ENCODE results near the gene CDH23.

The CDH23 gene

DNA sequence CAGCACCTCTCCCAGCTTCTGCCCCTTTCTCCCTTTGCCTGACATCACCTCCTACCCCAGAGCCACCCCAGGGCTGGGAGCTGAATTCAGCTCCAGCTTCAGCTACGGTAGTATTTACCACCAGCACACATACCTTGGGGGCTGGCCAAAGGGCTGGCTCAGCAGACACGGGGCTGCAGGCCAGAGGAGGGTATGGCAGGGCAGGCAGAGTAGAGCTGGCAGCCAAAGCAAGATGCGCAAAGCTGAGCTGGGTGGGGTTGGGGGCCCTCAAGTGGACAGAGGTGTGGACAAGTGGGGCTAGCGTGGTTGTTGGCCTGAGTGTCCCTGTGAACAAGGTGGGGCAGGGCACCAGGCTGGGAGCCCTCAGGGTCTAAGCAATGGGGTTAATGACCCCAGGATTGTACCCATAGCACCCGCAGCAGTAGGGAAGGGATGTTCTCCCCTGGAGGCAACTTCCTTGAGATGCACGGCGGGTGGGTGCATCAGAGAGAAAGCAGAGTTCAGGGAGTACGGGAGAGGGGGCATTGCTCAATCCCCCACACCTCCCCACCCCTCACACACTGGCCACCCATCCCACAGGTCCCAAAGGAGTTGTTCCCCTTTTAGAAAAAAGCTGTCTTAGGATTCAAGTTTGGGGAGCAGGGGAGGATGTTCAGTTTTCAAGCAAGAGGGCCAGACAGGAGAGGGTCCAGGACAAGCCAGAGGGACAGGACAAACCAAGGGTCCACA, 368.6 kb downstream of the CDH23 start:
- TF ChIP-seq, protein P1, sequence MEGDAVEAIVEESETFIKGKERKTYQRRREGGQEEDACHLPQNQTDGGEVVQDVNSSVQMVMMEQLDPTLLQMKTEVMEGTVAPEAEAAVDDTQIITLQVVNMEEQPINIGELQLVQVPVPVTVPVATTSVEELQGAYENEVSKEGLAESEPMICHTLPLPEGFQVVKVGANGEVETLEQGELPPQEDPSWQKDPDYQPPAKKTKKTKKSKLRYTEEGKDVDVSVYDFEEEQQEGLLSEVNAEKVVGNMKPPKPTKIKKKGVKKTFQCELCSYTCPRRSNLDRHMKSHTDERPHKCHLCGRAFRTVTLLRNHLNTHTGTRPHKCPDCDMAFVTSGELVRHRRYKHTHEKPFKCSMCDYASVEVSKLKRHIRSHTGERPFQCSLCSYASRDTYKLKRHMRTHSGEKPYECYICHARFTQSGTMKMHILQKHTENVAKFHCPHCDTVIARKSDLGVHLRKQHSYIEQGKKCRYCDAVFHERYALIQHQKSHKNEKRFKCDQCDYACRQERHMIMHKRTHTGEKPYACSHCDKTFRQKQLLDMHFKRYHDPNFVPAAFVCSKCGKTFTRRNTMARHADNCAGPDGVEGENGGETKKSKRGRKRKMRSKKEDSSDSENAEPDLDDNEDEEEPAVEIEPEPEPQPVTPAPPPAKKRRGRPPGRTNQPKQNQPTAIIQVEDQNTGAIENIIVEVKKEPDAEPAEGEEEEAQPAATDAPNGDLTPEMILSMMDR (IDR thresholded peaks at IDR 0.05; ENCODE audit: borderline replicate concordance, insufficient read depth, low read depth, low read length), result no peak
- H3K4me3 ChIP-seq (ENCODE audit: low read depth, low read length), result no peak overlapping the region

DNA sequence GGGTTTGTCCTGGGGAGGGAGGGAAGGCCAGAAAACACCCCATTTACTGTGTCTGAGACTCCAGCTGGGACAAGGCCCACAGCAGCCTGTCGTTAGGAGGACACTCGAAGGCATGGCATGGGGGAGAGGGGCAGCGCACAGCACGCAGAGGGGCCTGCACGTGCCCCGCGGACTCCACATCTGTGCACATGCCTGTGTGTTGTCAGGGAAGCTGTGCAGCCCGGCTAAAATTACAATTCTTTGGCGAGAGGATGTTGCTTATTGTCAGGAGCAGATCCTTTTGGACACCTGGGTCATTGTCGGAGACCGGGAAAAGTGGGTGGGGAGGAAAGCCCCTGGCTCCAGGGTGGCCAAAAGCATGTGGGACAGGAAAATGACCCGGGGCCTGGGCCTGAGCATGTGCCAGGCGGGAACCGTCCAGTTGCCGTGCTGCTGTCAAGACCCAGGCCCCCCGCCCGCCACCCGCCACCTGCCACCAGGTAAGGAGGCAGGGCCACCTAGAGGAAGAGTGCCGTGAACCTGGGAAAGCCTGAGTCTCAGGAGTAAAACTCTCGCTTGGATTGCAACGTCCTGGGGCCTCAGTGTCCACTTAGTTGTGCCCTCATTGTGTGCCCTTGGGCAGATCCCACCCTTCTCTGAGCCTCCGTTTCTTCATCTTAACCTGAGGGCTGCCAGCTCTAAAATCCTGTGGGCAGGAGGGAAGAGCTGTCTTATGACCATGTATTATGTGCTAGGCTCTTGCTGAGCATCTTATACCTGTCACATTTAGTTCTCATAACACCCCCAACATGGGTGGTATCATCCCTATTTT, 369.4 kb downstream of the CDH23 start:
- H3K4me3 ChIP-seq (ENCODE audit: low read depth, low read length), result no peak overlapping the region
- TF ChIP-seq, protein P1 (IDR thresholded peaks at IDR 0.05; ENCODE audit: borderline replicate concordance, insufficient read depth, low read depth, low read length), result no peak

DNA sequence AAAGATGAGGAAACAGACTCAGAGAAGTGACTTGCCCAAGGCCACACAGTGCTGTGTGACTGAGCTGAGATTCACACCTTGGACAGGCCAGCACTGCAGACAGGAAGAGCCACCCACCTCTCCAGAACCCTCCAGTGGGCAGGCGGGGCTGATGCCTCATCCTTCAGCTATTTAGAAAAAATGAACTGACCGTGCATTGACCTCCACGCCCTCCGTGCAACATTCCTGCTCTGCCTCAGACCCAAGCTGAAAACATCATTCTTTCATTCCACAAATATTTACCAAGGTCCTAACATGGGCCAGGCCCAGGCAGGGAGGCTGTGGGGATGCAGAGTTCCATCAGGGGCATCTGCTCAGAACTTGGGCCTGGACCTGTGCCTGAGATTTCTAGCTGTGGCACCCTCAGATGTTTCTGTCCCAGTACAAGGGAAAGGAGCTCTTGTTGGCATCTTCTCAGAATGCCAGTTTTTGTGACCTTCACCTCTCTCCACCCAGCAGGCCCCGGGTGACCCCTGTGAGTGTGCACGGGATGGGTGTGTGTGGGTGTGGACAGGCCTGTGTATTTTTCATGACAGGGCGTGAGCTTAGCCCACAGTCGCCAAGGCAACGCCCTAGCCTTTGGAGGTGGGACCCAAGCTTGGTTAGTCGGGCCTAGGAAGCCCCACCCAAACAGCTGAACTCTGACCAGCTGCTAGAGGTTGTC, 370.1 kb downstream of the CDH23 start:
- TF ChIP-seq, protein P1 (IDR thresholded peaks at IDR 0.05; ENCODE audit: borderline replicate concordance, insufficient read depth, low read depth, low read length), result no peak
- H3K4me3 ChIP-seq (ENCODE audit: low read depth, low read length), result no peak overlapping the region

DNA sequence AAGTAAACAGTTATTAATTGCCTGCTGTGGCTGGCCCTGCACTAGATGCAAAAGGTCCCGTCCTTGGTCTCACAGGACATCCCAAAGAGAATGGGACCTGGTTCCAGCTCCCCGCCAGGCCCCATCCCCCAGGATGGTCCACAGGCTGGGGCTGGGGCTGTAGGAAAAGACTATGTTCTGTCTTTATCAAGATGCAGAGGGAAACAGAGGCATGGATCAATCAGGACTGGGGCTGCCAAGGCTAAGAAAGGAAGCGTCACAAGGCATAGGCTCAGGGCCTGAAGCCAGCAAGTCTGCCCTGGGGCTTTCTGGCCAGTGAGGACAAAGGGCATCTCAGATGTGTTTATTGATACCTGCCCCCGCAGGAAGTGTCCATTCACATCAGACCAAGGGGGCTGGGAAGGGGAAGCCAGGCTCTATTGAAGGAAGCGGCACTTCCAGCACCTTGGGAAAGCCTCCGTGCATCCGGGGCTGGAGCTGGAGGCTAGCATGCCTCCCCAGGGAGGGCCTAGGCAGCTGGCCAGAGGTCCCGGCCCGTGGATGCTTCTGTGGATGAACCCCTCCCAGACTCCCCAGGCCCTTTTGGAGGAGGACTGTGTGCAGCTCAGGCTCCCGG, 370.8 kb downstream of the CDH23 start:
- TF ChIP-seq, protein P1 (IDR thresholded peaks at IDR 0.05; ENCODE audit: borderline replicate concordance, insufficient read depth, low read depth, low read length), result no peak
- no peak overlapping the region for H3K4me3 ChIP-seq (ENCODE audit: low read depth, low read length)

DNA sequence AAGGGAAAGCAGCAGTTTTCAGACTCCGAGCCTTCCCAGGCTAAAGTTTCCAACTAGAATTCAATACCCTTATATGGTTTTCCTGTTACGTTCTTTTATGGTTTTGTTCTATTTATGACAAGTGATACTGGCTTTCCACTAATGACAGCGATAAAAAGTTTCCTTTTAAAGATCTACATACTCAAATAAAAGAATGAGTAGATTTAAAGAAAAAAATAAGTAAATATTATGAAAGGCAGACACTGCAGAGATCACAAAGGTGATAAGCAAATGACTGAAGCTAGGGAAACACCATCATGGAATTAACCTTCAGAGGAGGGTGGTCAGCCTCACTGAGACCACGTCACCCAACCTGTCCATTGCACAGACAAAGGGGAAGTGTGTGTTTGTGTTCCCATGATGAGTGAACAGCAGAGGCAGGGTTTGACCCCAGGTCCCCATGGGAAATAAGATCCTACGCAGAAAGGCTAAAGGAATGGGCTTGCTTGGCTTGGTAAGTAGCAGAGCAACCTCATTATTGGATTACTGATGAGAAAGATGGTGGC, 372.6 kb downstream of the CDH23 start:
- H3K4me3 ChIP-seq (ENCODE audit: low read depth, low read length), result no peak overlapping the region
- TF ChIP-seq, protein P1 (IDR thresholded peaks at IDR 0.05; ENCODE audit: borderline replicate concordance, insufficient read depth, low read depth, low read length), result no peak

DNA sequence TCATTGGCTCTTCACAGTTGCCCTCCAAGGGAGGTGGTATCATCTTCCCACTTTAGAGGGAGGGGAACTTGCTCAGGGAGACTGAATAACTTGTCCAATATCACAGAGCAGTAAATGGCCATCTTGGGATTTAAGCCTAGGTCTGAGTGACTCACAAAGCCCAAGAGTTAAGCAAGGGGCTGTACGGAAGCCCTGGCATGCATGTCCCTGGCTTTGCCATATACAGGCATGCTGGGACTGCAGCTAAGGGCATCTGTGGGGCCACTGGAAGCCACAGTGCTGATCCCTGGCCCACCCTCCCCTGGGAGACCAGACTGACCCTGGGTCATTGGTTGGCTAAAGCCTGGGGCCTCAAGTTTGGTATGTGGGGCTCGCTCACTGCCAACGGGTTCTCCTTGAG, 373.5 kb downstream of the CDH23 start:
- H3K4me3 ChIP-seq (ENCODE audit: low read depth, low read length), result no peak overlapping the region

More for the DNA sequence above, 373.5 kb downstream of the CDH23 start:
- TF ChIP-seq, protein P1 (IDR thresholded peaks at IDR 0.05; ENCODE audit: borderline replicate concordance, insufficient read depth, low read depth, low read length), result no peak

Measured in GM12875 (cell line).